ENCODE measurements around the gene ZNF280D.

ZNF280D gene

GRCh38 chr15:56619887-56620286, 113.4 kb downstream of the ZNF280D start:
- no peak for DNase-seq

DNA sequence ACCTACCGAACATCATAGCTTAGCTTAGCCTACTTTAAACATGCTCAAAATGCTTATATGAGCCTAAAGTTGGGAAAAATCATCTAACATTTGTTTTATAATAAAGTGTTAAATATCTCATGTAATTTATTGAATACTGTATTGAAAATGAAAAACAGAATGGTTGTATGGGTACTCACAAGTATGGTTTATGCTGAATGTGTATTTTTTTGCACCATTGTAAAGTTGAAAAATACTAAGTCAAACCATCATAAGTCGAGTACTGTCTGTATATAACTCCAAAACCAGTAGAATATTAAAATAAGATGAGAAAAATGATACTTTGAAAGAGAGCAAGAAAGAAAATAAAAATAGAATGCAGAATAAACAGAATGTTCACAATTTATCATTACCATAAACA, 115.7 kb downstream of the ZNF280D start:
- DNase-seq: no peak

DNA sequence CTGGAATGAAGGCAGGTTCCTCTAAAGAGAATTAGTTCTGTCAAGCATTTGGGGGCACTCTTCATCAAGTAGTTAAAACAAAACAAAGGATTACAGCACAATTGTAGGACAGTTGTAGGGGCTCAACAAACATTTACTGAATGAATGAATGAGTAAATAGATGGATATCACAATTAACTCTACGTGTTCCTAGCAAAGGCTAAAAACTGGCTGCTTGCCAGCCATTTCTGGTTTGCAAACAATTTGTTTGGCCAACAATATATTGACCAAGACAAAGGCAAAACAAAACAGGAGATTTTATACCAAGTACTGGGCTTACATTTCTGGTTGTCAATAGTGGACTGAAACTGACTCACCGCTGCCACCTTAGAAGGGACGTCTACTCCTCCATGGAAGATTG, 116.8 kb downstream of the ZNF280D start:
- DNase-seq: no peak

DNA sequence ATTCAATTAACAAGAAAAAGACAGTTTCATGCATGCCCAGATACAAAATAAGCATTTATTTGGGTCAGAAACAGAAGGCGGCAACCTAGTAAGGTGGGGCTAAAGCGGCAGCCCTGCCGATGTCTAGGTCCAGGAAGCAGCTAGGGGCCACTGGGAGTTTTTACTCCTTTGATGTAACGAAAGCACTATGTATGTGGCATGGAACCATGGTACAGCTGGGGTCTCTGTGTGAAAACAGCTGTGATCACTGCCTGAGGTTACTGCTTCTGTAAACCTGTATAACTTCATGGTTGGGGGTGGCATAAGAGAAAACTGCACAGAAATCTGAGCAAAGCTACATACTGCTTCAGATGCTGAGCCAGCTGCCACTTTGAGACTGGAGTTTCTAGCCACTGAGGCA, 119.5 kb downstream of the ZNF280D start:
- no peak for DNase-seq

- no peak for DNase-seq
Measured at GRCh38 chr15:56608993-56609392, 124.3 kb downstream of the ZNF280D start.

GRCh38 chr15:56608140-56608778, 125.0 kb downstream of the ZNF280D start:
- DNase-seq: no peak

GRCh38 chr15:56602253-56602652, 131.1 kb downstream of the ZNF280D start:
- no peak for DNase-seq

DNA sequence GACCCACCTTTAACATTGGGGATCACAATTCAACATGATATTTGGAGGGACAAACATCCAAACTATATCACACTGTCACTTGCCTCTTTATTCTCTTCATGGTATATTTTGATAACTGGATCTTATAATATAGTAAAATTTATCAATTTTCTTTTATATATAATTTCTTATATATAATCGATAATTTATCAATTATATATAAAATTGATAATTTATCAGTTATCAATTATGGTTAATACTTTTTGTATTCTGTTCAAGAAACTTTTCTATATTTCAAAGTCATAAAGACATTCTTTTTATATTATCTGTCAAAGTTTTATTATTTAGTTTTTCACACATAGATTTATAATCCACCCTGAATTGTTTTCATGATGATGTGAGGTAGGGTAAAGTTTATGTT, 132.9 kb downstream of the ZNF280D start:
- no peak for DNase-seq

DNA sequence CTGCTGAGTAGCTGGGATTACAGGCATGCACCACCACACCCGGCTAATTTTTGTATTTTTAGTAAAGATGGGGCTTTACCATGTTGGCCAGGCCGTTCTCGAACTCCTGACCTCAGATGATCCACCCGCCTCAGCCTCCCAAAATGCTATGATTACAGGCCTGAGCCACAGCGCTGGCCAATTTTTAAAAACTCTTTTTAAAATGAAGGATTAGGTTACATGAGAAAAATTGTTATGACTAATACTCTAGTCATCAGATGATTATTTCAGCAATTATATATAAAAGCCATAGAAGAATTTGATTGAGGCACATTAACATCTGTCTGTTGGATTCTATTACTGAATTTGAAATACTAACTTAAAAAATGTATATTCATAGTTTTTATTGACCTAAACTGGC, 134.3 kb downstream of the ZNF280D start:
- DNase-seq: no peak

DNA sequence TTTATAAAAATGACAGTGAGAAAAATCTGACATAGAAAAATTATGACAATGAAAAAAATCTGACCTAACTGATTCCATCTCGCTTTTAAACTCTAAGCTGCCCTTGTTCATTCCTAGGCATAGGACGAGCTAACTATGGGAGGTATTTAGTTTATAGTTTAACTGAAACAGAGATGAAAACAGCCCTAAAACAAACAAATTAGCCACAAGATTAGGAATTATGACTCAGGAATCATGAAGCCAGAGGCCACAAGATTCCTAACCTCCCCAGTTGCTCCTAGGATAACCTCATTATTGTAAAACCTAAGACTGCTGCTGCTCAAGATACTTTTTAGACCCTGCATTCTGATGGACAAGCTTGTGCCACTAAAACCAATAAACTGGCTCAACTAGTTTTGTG, 145.6 kb downstream of the ZNF280D start:
- DNase-seq: no peak

DNA sequence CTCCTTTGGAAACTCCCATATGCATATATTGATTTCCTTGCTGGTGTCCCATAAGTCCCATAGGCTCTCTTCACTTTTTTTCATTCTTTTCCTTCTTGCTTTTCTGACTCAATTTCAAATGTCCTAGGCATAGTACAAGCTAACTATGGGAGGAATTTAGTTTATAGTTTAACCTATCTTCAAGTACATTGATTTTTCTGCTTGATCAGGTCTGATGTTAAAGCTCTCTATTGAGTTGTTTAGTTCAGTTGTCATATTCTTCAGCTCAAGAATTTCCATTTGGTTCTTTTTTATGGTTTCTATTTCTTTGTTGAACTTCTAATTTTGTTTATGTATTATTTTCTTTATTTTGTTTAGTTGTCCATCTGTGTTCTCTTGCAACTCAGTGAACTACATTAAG, 147.1 kb downstream of the ZNF280D start:
- no peak for DNase-seq

- no peak for DNase-seq
Measured at GRCh38 chr15:56582785-56583184, 150.5 kb downstream of the ZNF280D start.

Data from activated effector memory CD4-positive, alpha-beta T cell treated with Interleukin-2 at 50 U/mL for 16 hours (primary cell).